Endodermal cell (in vitro differentiated cells): Measurements from ENCODE around the gene HMGN3. TPM values are rescaled to one million over a fixed set of nuclear protein-coding genes. Genes with fewer than 3 reads are reported as not detected.

ENCODE experiments used
- DNase-seq: peaks from one replicate; pipeline ENCODE4 v3.0.0-alpha.2; 2017
- H3K27ac ChIP-seq: 2 replicates; pipeline ENCODE4 v1.5.1; 2013; ENCODE audit warnings: mild to moderate bottlenecking, low read depth, low read length, moderate library complexity
- H3K27me3 ChIP-seq: 2 replicates; pipeline ENCODE4 v1.6.1; 2013; ENCODE audit warnings: mild to moderate bottlenecking, low read length, moderate library complexity; ENCODE audit not compliant: insufficient read depth, control insufficient read depth, poor library complexity, severe bottlenecking
- H3K36me3 ChIP-seq: 2 replicates; pipeline ENCODE4 v1.7.0; 2013; ENCODE audit warnings: mild to moderate bottlenecking, low read length, moderate library complexity; ENCODE audit not compliant: control insufficient read depth, insufficient read depth
- H3K4me1 ChIP-seq: one replicate; pipeline ENCODE4 v1.7.0; 2013; ENCODE audit warnings: low read length; ENCODE audit not compliant: control insufficient read depth, insufficient read depth
- H3K4me3 ChIP-seq: 2 replicates; pipeline ENCODE4 v1.5.1; 2013; ENCODE audit warnings: mild to moderate bottlenecking, low read length, moderate library complexity
- H3K9ac ChIP-seq: 2 replicates; pipeline ENCODE4 v1.6.1; 2013; ENCODE audit warnings: mild to moderate bottlenecking, low read length, moderate library complexity; ENCODE audit not compliant: poor library complexity, severe bottlenecking; ENCODE audit errors: extremely low read depth
- H3K9me3 ChIP-seq: 2 replicates; pipeline ENCODE4 v1.6.1; 2013; ENCODE audit warnings: mild to moderate bottlenecking, low read length, moderate library complexity; ENCODE audit not compliant: control insufficient read depth
- H3K27ac Mint-ChIP-seq: 2 replicates; pipeline ENCODE4 v1.8.0; 2020; ENCODE audit warnings: mixed read lengths
- H3K27me3 Mint-ChIP-seq: 2 replicates; pipeline ENCODE4 v1.8.0; 2021; ENCODE audit warnings: mild to moderate bottlenecking, mixed read lengths; ENCODE audit not compliant: insufficient read depth
- H3K36me3 Mint-ChIP-seq: 2 replicates; pipeline ENCODE4 v1.8.0; 2020; ENCODE audit warnings: low read depth, mixed read lengths
- H3K4me1 Mint-ChIP-seq: 2 replicates; pipeline ENCODE4 v1.8.0; 2020; ENCODE audit warnings: mixed read lengths
- H3K4me3 Mint-ChIP-seq: 2 replicates; pipeline ENCODE4 v1.8.0; 2020; ENCODE audit warnings: mild to moderate bottlenecking, moderate library complexity, mixed read lengths
- H3K9me3 Mint-ChIP-seq: 2 replicates; pipeline ENCODE4 v1.8.0; 2020; ENCODE audit warnings: mild to moderate bottlenecking, mixed read lengths
- CTCF ChIP-seq: fragments of 200-600 bp; sonication (generic); conservative IDR thresholded peaks from 2 replicates; pipeline ENCODE4 v1.5.0; 2021; ENCODE audit warnings: antibody characterized with exemption, mild to moderate bottlenecking
- WGBS, 2 experiments: methylation state at CpG; one replicate each; pipeline versions ENCODE4 v1.1.5 to v1.1.7; 2013; ENCODE audit warnings: missing lambda C conversion rate in 2 of 2, mixed read lengths in 1 of 2; ENCODE audit not compliant: insufficient coverage in 1 of 2, insufficient read length in 1 of 2; 5-methylcytosine and 5-hydroxymethylcytosine counted together
- total RNA-seq, 2 donors: library from RNA; stranded (reverse); fragmentation: NEBNext Ultra II Directional in 1 of 2; extraction: Animal tissue kit (Norgen Biotek cat#: 25700) in 1 of 2; gene quantifications; 2 replicates in 1 of 2; 3 replicates in 1 of 2; pipeline ENCODE4 v1.2.1, GENCODE V29; 2021

Gene HMGN3
- total RNA-seq, 2 donors from 2014 or later = 139 to 157 TPM

DNA sequence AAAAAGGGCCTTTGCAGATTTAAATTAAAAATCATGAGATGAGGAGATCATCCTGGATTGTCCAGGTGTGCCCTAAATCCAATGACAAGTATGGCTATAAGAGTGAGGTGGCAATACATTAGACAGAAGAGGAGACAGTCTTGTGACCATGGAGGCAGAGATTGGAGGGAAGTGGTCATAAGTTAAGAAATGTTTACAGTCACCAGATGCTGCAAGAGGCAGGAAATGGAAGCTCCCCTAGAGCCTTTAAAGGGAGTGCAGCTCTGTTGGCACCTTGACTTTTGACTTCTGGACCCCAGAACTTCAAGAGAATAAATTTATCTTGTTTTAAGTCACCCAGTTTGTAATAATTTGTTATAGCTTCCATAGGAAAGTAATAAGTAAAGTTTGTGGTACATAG, 61.1 kb downstream of the HMGN3 start:
- Mint-ChIP-seq H3K27me3 (no peaks in the 10 kb centered on the region), H3K9me3 (peaks cover 11% of the 10 kb centered on the region), H3K36me3 (no peaks in the 10 kb centered on the region), H3K4me1 (peaks cover 5% of the 10 kb centered on the region), H3K27ac (no peak overlapping the region), H3K4me3 (no peak overlapping the region)
- TF ChIP-seq CTCF = no peak
- no peak overlapping the region for H3K9ac ChIP-seq
- no peaks in the 10 kb centered on the region for H3K27me3 ChIP-seq
- H3K4me3 ChIP-seq = no peak overlapping the region
- no peak overlapping the region for H3K27ac ChIP-seq
- no peaks in the 10 kb centered on the region for H3K4me1 ChIP-seq
- H3K9me3 ChIP-seq = peaks cover 9% of the 10 kb centered on the region
- no peaks in the 10 kb centered on the region for H3K36me3 ChIP-seq
- DNase-seq = no peak

GRCh38 chr6:79170959-79171358, 63.5 kb downstream of the HMGN3 start:
- 98% methylated on average over 3 of the region's 3 CpGs; no CpG with 5 or more reads in 1 of the 2 experiments for WGBS, 2 experiments
- no peak for DNase-seq

DNA sequence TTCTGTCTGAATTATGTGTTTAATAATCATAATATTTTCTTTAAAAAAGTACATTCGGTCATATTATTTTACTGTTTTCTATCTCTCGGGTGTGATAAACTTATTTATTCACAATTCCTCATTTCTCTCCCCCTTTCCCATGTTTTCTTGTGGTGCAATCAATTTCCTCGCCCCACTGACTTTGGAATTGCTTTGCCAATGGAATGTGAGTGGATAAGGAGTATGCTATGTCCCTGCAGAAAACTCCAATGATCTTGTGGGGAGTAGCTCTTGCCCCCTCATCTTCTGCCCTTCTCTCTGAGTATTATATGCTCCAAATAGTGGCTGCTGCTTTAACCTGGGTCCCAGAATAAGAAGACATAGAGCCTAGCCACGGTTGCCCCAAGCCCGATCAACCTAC, 64.1 kb downstream of the HMGN3 start:
- Mint-ChIP-seq H3K36me3 (no peaks in the 10 kb centered on the region), H3K9me3 (no peaks in the 10 kb centered on the region), H3K4me3 (no peak overlapping the region), H3K4me1 (peaks cover 5% of the 10 kb centered on the region), H3K27ac (no peak overlapping the region), H3K27me3 (no peaks in the 10 kb centered on the region)
- no peaks in the 10 kb centered on the region for H3K9me3 ChIP-seq
- no peaks in the 10 kb centered on the region for H3K36me3 ChIP-seq
- H3K27me3 ChIP-seq = no peaks in the 10 kb centered on the region
- 92% methylated on average over 5 of the region's 5 CpGs; no CpG with 5 or more reads in 1 of the 2 experiments for WGBS, 2 experiments
- H3K27ac ChIP-seq = no peak overlapping the region
- H3K4me3 ChIP-seq = no peak overlapping the region
- no peaks in the 10 kb centered on the region for H3K4me1 ChIP-seq
- TF ChIP-seq CTCF = no peak
- H3K9ac ChIP-seq = no peak overlapping the region
- DNase-seq = no peak

More at GRCh38 chr6:79170959-79171358, 63.5 kb downstream of the HMGN3 start:
- H3K27me3 ChIP-seq = no peaks in the 10 kb centered on the region
- no peaks in the 10 kb centered on the region for H3K4me1 ChIP-seq
- Mint-ChIP-seq H3K36me3 (no peaks in the 10 kb centered on the region), H3K9me3 (peaks cover 2% of the 10 kb centered on the region), H3K27ac (no peak overlapping the region), H3K4me1 (peaks cover 5% of the 10 kb centered on the region), H3K4me3 (no peak overlapping the region), H3K27me3 (no peaks in the 10 kb centered on the region)
- no peaks in the 10 kb centered on the region for H3K36me3 ChIP-seq
- H3K27ac ChIP-seq = no peak overlapping the region
- H3K9ac ChIP-seq = no peak overlapping the region
- no peak overlapping the region for H3K4me3 ChIP-seq
- no peak for TF ChIP-seq CTCF
- no peaks in the 10 kb centered on the region for H3K9me3 ChIP-seq
